Loucy (cell line): ENCODE data around the gene NSD2.

ENCODE experiments used
- H2AFZ ChIP-seq: fragments of 200-600 bp; sonication (generic); 2 replicates; pipeline ENCODE4 v1.6.0; 2016; ENCODE audit warnings: antibody characterized with exemption, mild to moderate bottlenecking, low read length, moderate library complexity
- H3F3A ChIP-seq: fragments of 200-600 bp; 2 replicates; pipeline ENCODE4 v1.6.0; 2016; ENCODE audit warnings: antibody characterized with exemption, low read depth, mild to moderate bottlenecking
- H3K27me3 ChIP-seq: fragments of 200-600 bp; sonication (generic); 2 replicates; pipeline ENCODE4 v1.6.1; 2014; ENCODE audit warnings: low read length, mild to moderate bottlenecking; ENCODE audit not compliant: insufficient read depth, poor library complexity, severe bottlenecking
- H3K36me3 ChIP-seq: fragments of 200-600 bp; sonication (generic); 2 replicates; pipeline ENCODE4 v1.6.1; 2016; ENCODE audit warnings: low read length; ENCODE audit not compliant: insufficient read depth
- H3K4me1 ChIP-seq: fragments of 200-600 bp; sonication (generic); 2 replicates; pipeline ENCODE4 v1.5.1; 2014; ENCODE audit warnings: low read length, mild to moderate bottlenecking; ENCODE audit not compliant: insufficient read depth, poor library complexity, severe bottlenecking
- H3K4me2 ChIP-seq: fragments of 200-600 bp; sonication (generic); 2 replicates; pipeline ENCODE4 v1.6.0; 2014; ENCODE audit warnings: antibody characterized with exemption, low read length, low read depth, mild to moderate bottlenecking; ENCODE audit not compliant: poor library complexity, severe bottlenecking
- H3K4me3 ChIP-seq: fragments of 200-600 bp; sonication (generic); 2 replicates; pipeline ENCODE4 v1.5.1; 2014; ENCODE audit warnings: low read length, mild to moderate bottlenecking, mixed read lengths; ENCODE audit not compliant: poor library complexity, severe bottlenecking
- H3K79me2 ChIP-seq: fragments of 200-600 bp; sonication (generic); 2 replicates; pipeline ENCODE4 v1.6.1; 2014; ENCODE audit warnings: low read length; ENCODE audit not compliant: insufficient read depth
- H3K9ac ChIP-seq: fragments of 200-600 bp; sonication (generic); 2 replicates; pipeline ENCODE4 v1.6.0; 2014; ENCODE audit warnings: mild to moderate bottlenecking, low read depth, low read length, moderate library complexity; ENCODE audit not compliant: poor library complexity, severe bottlenecking
- H3K9me2 ChIP-seq: fragments of 200-600 bp; sonication (generic); replicated peaks from 2 replicates; pipeline ENCODE4 v1.6.1; 2016; ENCODE audit warnings: low read depth, low read length, mixed read lengths
- H3K9me3 ChIP-seq: fragments of 200-600 bp; sonication (generic); 2 replicates; pipeline ENCODE4 v1.6.1; 2014; ENCODE audit warnings: mild to moderate bottlenecking, antibody characterized with exemption, low read length, low read depth; ENCODE audit not compliant: insufficient read depth
- H4K20me1 ChIP-seq: fragments of 200-600 bp; sonication (generic); 2 replicates; pipeline ENCODE4 v1.6.0; 2014; ENCODE audit warnings: antibody characterized with exemption, low read length, mild to moderate bottlenecking; ENCODE audit not compliant: insufficient read depth, poor library complexity, severe bottlenecking
- CTCF ChIP-seq: fragments of 200-600 bp; sonication (generic); conservative IDR thresholded peaks from 2 replicates; pipeline ENCODE4 v1.5.1; 2014; ENCODE audit warnings: mild to moderate bottlenecking, antibody characterized with exemption, low read length
- EZH2phosphoT487 ChIP-seq: fragments of 200-600 bp; IDR thresholded peaks from 2 replicates; pipeline ENCODE4 v1.6.1; 2018; ENCODE audit warnings: antibody characterized with exemption, mild to moderate bottlenecking, moderate library complexity, borderline replicate concordance

Gene NSD2

DNA sequence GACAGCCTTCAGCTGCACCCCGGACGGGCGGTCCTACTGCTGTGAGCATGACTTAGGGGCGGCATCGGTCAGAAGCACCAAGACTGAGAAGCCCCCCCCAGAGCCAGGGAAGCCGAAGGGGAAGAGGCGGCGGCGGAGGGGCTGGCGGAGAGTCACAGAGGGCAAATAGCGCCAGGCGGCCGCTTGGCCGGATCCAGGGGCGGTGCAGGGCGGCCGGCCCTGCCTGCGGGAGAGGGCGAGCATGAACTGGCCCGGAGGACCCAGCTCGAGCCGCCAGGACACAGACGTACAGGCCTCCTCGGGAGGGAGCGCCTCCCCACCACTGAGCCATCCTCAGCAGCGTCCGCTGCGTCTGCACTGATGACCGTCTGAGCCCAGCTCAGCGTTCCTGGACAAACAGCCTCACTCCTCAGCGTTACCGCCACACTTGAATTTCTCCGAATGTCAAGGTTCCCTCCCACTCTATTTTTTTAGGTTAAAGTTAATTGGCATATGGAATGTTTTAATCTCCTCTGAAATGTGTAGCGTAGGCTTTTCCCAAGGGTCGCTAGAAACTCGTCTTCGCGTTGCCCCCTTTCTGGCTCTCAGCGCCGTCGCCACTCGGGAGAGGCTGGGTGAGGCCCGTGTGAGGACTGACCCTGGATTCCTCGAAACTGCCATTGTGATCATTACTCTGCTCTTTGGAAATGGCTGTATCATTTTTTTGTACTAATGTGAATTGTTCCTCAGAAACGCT, 107.7 kb downstream of the NSD2 start:
- Histone ChIP-seq H3K27me3 (no peaks in the 10 kb centered on the region), H3K4me3 (no peak overlapping the region), H3K4me1 (no peaks in the 10 kb centered on the region), H3K79me2 (no peaks in the 10 kb centered on the region), H3K9me2 (no peaks in the 10 kb centered on the region), H3F3A (no peaks in the 10 kb centered on the region), H3K4me2 (no peak overlapping the region), H3K9me3 (no peaks in the 10 kb centered on the region), H3K9ac (no peak overlapping the region), H2AFZ (no peak overlapping the region), H4K20me1 (peaks cover 4% of the 10 kb centered on the region), H3K36me3 (peaks cover 97% of the 10 kb centered on the region; the same call in 1 of the 2 replicates)
- TF ChIP-seq CTCF (no peak), EZH2phosphoT487 (no peak)

DNA sequence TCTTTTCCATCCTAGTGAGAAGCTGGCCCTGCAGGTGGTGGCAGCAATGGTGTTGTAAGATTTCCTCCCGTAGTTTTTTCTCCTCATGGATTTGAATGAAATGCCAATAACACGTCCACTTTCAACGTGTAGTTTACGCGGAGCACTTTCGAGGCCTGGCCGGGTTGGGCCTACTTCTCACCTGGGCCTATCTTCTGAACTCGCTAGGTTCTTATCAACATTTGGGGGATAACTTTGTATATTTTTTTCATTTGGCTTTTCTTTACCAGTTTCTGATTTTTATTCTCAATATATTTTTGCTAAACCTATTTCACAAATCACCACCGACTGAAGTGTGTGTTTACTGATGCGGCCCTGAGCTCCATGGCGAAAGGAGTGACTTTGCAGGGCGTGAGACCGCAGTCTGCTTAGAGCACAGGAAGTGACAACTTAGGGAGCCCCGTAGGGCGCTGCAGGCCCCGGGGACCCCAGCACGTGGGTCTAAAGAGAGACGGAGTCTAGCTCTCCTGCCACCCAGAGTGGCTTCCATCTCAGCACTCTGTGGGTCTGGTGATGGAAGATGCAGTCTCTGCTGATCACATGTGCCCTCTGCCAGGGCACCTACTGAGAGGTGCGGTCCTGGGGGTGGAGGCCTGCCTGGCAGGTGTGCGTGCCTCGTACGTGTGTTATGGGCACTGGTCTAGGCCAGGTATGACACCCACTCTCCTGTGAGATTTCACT, 108.4 kb downstream of the NSD2 start:
- Histone ChIP-seq H3K36me3 (peaks cover 99% of the 10 kb centered on the region; the same call in 1 of the 2 replicates), H3K9me3 (no peaks in the 10 kb centered on the region), H3K4me1 (no peaks in the 10 kb centered on the region)

DNA sequence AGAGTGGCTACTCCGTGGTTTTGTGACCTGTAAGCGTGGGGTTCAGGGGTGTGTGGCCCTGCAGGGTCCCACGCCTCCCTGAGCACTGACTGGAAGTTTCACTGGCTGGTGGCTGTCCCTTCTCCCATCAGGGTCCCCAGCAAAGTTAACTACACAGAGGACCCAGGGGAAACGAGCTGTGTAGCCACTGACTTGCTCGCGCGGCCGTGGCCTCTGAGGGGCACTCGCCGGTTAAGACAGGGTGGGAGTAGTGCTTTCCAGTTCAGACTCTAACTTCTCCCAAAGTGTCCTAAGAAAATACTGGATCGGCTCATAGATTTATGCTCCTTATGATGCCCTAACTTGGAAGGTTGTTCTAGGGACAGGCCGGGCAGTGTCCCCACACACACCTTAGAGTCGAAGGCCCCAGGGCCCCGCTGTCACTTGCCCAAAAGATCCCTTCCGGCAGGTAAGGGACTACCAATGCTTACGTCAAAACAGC, 109.4 kb downstream of the NSD2 start:
- Histone ChIP-seq H3K9me2 (no peaks in the 10 kb centered on the region), H3K9me3 (no peaks in the 10 kb centered on the region), H2AFZ (no peak overlapping the region), H4K20me1 (peaks cover 4% of the 10 kb centered on the region), H3K79me2 (no peaks in the 10 kb centered on the region), H3K4me1 (no peaks in the 10 kb centered on the region), H3K36me3 (peaks cover 99% of the 10 kb centered on the region; the same call in 1 of the 2 replicates), H3K4me2 (no peak overlapping the region), H3K9ac (no peak overlapping the region), H3K4me3 (no peak overlapping the region), H3F3A (no peaks in the 10 kb centered on the region), H3K27me3 (no peaks in the 10 kb centered on the region)
- no peak for TF ChIP-seq CTCF
- no peak for TF ChIP-seq EZH2phosphoT487

More for the DNA sequence above, 108.4 kb downstream of the NSD2 start:
- no peaks in the 10 kb centered on the region for H3F3A ChIP-seq
- no peak overlapping the region for H2AFZ ChIP-seq
- H3K9ac ChIP-seq, result no peak overlapping the region
- no peak overlapping the region for H3K4me3 ChIP-seq
- H3K79me2 ChIP-seq, result no peaks in the 10 kb centered on the region
- H3K4me2 ChIP-seq, result no peak overlapping the region
- H3K27me3 ChIP-seq, result no peaks in the 10 kb centered on the region
- peaks cover 4% of the 10 kb centered on the region for H4K20me1 ChIP-seq
- TF ChIP-seq CTCF (no peak), EZH2phosphoT487 (no peak)
- no peaks in the 10 kb centered on the region for H3K9me2 ChIP-seq
